ENCODE data around the gene DCAF10. TPM values are rescaled to one million over a fixed set of nuclear protein-coding genes. Genes with fewer than 3 reads are reported as not detected.

Gene DCAF10, protein sequence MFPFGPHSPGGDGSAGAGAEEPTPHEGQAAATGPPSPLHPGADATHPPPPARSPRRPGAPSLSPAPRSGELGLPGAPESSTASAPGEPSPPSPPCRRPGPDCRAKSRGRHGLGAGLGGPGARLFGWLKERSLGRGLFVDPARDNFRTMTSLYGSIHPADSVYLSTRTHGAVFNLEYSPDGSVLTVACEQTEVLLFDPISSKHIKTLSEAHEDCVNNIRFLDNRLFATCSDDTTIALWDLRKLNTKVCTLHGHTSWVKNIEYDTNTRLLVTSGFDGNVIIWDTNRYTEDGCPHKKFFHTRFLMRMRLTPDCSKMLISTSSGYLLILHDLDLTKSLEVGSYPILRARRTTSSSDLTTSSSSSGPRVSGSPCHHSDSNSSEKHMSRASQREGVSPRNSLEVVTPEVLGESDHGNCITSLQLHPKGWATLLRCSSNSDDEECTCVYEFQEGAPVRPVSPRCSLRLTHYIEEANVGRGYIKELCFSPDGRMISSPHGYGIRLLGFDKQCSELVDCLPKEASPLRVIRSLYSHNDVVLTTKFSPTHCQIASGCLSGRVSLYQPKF
- polyA plus RNA-seq, result 15.2 and 17.4 TPM in 2 replicates

DNA sequence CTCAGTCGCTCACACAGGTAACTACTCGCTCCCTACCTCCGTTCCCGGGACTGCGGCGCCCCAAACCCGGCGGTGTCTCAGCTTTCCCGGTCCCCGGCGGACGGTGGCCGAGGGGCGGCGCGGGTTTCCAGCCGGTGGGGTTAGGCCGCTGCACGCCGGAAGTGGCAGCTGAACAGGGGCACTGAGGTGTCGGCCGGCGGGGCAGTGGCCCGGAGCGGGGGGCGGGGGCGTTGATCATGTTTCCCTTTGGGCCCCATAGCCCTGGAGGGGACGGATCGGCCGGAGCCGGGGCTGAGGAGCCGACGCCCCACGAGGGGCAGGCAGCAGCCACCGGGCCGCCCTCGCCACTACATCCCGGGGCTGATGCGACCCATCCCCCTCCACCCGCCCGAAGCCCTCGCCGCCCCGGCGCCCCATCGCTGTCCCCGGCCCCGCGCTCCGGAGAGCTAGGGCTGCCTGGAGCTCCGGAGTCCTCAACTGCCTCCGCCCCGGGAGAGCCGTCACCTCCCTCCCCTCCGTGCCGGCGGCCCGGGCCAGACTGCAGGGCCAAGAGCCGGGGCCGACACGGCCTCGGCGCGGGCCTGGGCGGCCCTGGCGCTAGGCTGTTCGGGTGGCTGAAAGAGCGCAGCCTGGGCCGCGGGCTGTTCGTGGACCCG is at the start of gene DCAF10:
TSS of gene DCAF10 (plus strand) at position 167 of the 656 bp plus-strand sequence. CDS start at position 237, 70 bp downstream.

DNA sequence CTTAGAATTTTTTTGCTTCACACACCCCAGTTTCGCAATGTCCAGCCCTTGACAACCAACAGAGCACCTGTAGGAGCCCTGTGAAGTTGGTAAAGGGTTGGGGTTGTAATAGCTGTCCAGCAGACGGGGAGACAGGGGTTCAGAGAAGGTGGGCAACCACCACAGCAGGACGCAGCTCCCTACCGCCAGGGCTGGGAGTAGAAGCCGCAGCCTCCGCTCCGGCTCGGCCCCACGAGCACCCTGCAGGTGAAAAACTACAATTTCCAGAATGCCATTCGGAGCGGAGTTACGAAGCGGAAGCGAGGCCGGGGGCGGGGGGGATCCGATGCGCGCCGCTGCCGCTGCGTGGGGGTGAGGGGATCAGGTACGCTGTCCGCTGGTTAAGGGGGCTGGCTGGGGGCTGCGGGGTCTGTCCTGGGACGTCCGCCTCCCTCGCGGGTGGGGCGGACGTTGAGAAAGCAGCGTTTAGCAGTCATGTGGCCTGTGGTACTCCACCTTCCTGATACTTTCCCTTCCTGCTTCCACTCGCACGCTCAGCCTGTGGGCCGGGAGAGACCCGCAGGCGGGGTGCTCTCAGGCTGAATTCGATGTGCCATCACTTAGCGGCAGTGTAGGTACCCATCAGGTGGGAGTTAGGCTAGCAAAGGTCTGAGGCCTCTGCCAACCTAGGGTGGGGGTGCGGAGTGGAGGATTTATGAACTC is 47.0 kb upstream of the DCAF10 start, which contains the start of gene TRMT10B:
TSS of gene TRMT10B (plus strand) at position 317 of the 702 bp plus-strand sequence. CDS start 8,127 bp downstream, outside the sequence.

GRCh38 chr9:37784616-37785483 is 15.7 kb upstream of the DCAF10 start, which contains the start of gene EXOSC3:
Gene EXOSC3 (minus strand): TSS chr9:37785064. CDS start chr9:37785044, 20 bp downstream.

DNA sequence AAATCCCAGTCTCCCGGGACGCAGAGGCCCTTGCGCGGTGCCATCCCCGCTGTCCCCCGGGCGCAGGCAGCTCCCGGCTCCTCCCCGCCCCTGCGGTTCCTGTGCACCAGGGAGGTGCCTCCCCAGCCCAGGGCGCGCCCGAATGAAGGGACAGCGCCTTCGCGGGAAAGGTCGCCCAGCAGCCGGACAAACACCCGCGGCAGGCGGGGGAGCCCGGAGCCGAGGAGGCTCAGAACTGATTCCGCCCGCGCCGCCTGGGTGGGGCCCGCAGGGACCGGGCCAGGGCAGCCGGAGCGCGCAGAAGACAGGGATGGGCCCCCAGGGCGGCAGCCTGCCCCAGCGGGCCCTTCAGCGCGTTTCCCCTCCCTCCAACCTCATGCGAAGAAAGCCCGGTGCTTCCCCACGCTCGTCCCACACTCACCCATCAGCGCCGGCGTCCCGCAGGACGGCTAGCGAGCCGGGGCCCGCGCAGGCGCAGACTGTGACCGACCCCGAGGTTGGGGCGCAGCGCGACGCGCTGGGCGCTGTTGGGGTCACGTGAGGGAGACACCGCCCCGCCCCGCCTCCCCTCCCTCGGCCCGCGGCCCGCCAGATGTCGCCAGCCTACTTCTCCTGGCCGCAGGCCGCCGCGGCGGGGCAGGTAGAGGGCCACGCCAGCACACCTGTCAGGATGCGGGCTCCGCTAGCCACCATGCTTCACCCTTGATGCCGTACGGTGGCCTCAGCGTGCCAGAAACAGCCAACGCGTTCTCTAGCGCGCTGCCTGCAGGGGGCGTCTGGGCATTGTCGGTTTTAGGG is 103.2 kb downstream of the DCAF10 start, which contains the start of gene SLC25A51:
TSS of gene SLC25A51 (minus strand) at position 481 of the 798 bp plus-strand sequence. CDS start 15,577 bp downstream, outside the sequence.

Other genes starting within 250 kb of the DCAF10 start
- gene FBXO10, start 224.4 kb upstream of the DCAF10 start, polyA plus RNA-seq, result 2.7 and 6.1 TPM in 2 replicates
- 716 and 732 TPM in 2 replicates for gene TOMM5, start 208.2 kb upstream of the DCAF10 start, polyA plus RNA-seq
- 7.7 and 13.4 TPM in 2 replicates for gene FRMPD1, start 149.8 kb upstream of the DCAF10 start, polyA plus RNA-seq
- gene TRMT10B, start 47.0 kb upstream of the DCAF10 start, polyA plus RNA-seq, result 4.8 and 13.4 TPM in 2 replicates
- gene EXOSC3, start 15.7 kb upstream of the DCAF10 start, polyA plus RNA-seq, result 13.5 TPM in 2 replicates
- gene SLC25A51, start 103.3 kb downstream of the DCAF10 start, polyA plus RNA-seq, result 6.2 and 10.0 TPM in 2 replicates

Data from Purkinje cell (primary cell).